OCI-LY3 (cell line): ENCODE measurements around the gene SCRN2.

Source experiments
- H2AFZ ChIP-seq: fragments of 200-600, 300-600 bp; shearing (Covaris generic); 2 replicates; pipeline ENCODE4 v1.6.0; 2014; ENCODE audit warnings: antibody characterized with exemption, low read depth, low read length
- H3K27ac ChIP-seq: fragments of 200-600, 300-600 bp; sonication (generic); 2 replicates; pipeline ENCODE4 v1.5.1; 2014; ENCODE audit warnings: mild to moderate bottlenecking, low read length, moderate library complexity, mixed read lengths
- H3K27me3 ChIP-seq: fragments of 200-600, 300-600 bp; sonication (generic); 2 replicates; pipeline ENCODE4 v1.6.1; 2014; ENCODE audit warnings: low read depth, low read length, mixed read lengths
- H3K36me3 ChIP-seq: fragments of 200-600, 300-600 bp; sonication (generic); replicated peaks from 2 replicates; pipeline ENCODE3; 2014; ENCODE audit warnings: low read depth, low read length, mixed read lengths
- H3K4me1 ChIP-seq: fragments of 300-600, 200-600 bp; sonication (generic); 2 replicates; pipeline ENCODE4 v1.6.1; 2014; ENCODE audit warnings: low read length, mixed read lengths
- H3K4me2 ChIP-seq: fragments of 200-600, 300-600 bp; sonication (generic); 2 replicates; pipeline ENCODE4 v1.6.1; 2014; ENCODE audit warnings: low read length, mixed read lengths
- H3K4me3 ChIP-seq: fragments of 300-600, 200-600 bp; sonication (generic); 2 replicates; pipeline ENCODE4 v1.5.1; 2014; ENCODE audit warnings: antibody characterized with exemption, mild to moderate bottlenecking, low read length, moderate library complexity
- H3K79me2 ChIP-seq: fragments of 300-600, 200-600 bp; shearing (Covaris generic); 2 replicates; pipeline ENCODE4 v1.6.1; 2014; ENCODE audit warnings: mild to moderate bottlenecking, low read length, mixed read lengths
- H3K9ac ChIP-seq: fragments of 300-600, 200-600 bp; shearing (Covaris generic); 2 replicates; pipeline ENCODE4 v1.6.0; 2014; ENCODE audit warnings: mild to moderate bottlenecking, low read length, moderate library complexity
- H3K9me3 ChIP-seq: fragments of 200-600, 300-600 bp; shearing (Covaris generic); 2 replicates; pipeline ENCODE4 v1.6.1; 2014; ENCODE audit warnings: low read length, mixed read lengths; ENCODE audit not compliant: insufficient read depth
- H4K20me1 ChIP-seq: fragments of 200-600, 300-600 bp; sonication (generic); 2 replicates; pipeline ENCODE4 v1.6.1; 2016; ENCODE audit warnings: low read length, mixed read lengths; ENCODE audit not compliant: insufficient read depth
- CTCF ChIP-seq: fragments of 200-600, 300-600 bp; sonication (generic); IDR thresholded peaks from 2 replicates; pipeline ENCODE4 v1.5.1; 2014; ENCODE audit warnings: antibody characterized with exemption, low read length, low read depth
- EZH2phosphoT487 ChIP-seq: fragments of 200-600 bp; shearing (Covaris generic); IDR thresholded peaks from 2 replicates; pipeline ENCODE4 v1.6.1; 2018; ENCODE audit warnings: antibody characterized with exemption, mixed run types, low read depth

SCRN2 gene

DNA sequence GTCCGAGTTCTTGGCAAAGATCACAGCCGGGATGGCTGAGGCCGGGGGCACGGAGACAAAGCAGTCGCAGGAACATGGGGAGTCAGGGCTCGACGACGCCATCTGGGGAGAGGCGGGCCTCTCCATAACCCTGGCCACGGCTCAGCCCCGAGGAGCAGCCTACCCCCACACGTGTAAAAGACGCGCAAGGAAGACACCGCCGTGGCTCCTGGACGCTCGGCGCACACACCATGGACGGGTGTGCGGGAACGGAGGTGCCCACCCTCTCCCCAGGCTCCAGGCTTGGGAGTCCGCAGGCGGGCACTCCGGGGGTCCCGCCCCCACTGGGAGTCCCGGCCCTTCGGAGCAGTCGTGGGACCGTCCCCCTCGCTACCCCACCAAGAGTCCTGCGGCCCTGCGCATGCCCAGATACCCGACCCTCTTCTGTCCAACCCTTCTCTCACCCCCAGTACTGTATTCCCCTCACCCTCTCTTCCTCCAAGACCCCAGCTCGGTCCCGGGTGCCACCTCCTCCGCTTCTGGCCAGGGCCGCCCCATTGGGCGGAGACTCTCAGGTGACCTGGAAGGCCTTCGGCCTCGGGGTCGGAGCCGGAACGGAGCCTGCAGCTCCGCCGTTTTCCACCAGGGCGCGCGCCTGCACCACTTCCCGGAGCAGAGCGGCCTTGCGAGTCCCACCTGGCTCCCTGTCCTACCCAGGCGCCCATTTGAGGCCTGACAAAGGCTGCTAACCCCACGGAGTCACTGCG, at the start of gene SCRN2:
Gene SCRN2 (minus strand): TSS at position 532 of the 746 bp plus-strand sequence. CDS start 430 bp downstream, at position 102.
- Histone ChIP-seq H3K9ac (peak within 1 kb of the TSS; percentile 76), H3K4me1 (peaks cover 49% of the 10 kb centered on the region), H3K36me3 (peaks cover 17% of the 10 kb centered on the region), H3K79me2 (peaks cover 9% of the 10 kb centered on the region; the same call in 1 of the 2 replicates), H4K20me1 (no peaks in the 10 kb centered on the region), H3K27ac (peak within 1 kb of the TSS; percentile 50), H3K27me3 (no peaks in the 10 kb centered on the region), H2AFZ (peak within 1 kb of the TSS; percentile 65), H3K4me3 (peak within 1 kb of the TSS; percentile 85), H3K4me2 (peak within 1 kb of the TSS; percentile 85), H3K9me3 (no peaks in the 10 kb centered on the region)
- TF ChIP-seq EZH2phosphoT487 (no peak), CTCF (peak; percentile 94)

GRCh38 chr17:47889734-47890529, 48.9 kb upstream of the SCRN2 start:
- Histone ChIP-seq H3K4me2 (no peak overlapping the region), H3K4me1 (peaks cover 54% of the 10 kb centered on the region), H2AFZ (peak overlapping the region; percentile 69; the same call in 1 of the 2 replicates), H3K27me3 (no peaks in the 10 kb centered on the region), H3K9me3 (no peaks in the 10 kb centered on the region), H3K27ac (no peak overlapping the region), H3K79me2 (no peaks in the 10 kb centered on the region), H3K4me3 (no peak overlapping the region), H4K20me1 (no peaks in the 10 kb centered on the region), H3K36me3 (no peaks in the 10 kb centered on the region), H3K9ac (no peak overlapping the region)
- no peak for TF ChIP-seq EZH2phosphoT487
- peak; percentile 96 for TF ChIP-seq CTCF

DNA sequence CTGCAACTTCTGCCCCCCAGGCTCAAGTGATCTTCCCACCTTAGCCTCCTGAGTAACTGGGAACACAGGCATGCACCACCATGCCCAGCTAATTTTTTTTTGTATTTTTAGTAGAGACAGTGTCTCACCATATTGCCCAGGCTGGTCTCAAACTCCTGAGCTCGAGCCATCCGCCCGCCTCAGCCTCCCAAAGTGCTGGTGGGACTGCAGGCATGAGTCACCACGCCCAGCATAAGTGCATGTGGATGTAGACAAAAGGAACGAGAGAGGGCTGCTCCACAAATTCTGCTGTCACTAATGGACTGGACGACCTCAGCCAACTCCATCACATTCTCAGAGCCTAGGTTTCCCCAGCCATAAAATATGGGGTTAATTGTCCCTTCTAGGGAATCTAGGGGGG, 47.2 kb upstream of the SCRN2 start:
- Histone ChIP-seq H3K4me2 (no peak overlapping the region), H3K27ac (no peak overlapping the region), H4K20me1 (no peaks in the 10 kb centered on the region), H3K4me1 (peaks cover 58% of the 10 kb centered on the region), H3K9me3 (no peaks in the 10 kb centered on the region), H2AFZ (no peak overlapping the region; the same call in 1 of the 2 replicates), H3K27me3 (no peaks in the 10 kb centered on the region), H3K36me3 (no peaks in the 10 kb centered on the region), H3K79me2 (no peaks in the 10 kb centered on the region), H3K4me3 (no peak overlapping the region), H3K9ac (no peak overlapping the region)
- no peak for TF ChIP-seq CTCF
- TF ChIP-seq EZH2phosphoT487 = no peak
